Hepatocyte (in vitro differentiated cells): ENCODE results near the gene DSN1. TPM values are rescaled to one million over a fixed set of nuclear protein-coding genes. Genes with fewer than 3 reads are reported as not detected.
"Not testable (repeated sequence)": the region's sequence is repeated elsewhere in the genome, so short reads cannot be mapped to it uniquely, and the experiment has no call there.

Experiments used
- DNase-seq: peaks from one replicate; pipeline ENCODE4 v3.0.0-alpha.2; 2016; ENCODE audit warnings: low spot score
- H2AFZ ChIP-seq: fragments of 200-600 bp; sonication (generic); 2 replicates; pipeline ENCODE4 v1.6.0; 2016; ENCODE audit warnings: antibody characterized with exemption, mild to moderate bottlenecking
- H3K27ac ChIP-seq: fragments of 200-600 bp; sonication (generic); 2 replicates; pipeline ENCODE4 v1.5.1; 2016; ENCODE audit warnings: mild to moderate bottlenecking
- H3K27me3 ChIP-seq: fragments of 200-600 bp; sonication (generic); 2 replicates; pipeline ENCODE4 v1.6.1; 2016
- H3K36me3 ChIP-seq: fragments of 200-600 bp; sonication (generic); replicated peaks from 2 replicates; pipeline ENCODE4 v1.5.1; 2016; ENCODE audit warnings: low read depth; ENCODE audit not compliant: insufficient read depth
- H3K4me1 ChIP-seq: fragments of 200-600 bp; sonication (generic); 2 replicates; pipeline ENCODE4 v1.5.1; 2016; ENCODE audit warnings: mild to moderate bottlenecking, moderate library complexity; ENCODE audit not compliant: insufficient read depth
- H3K4me2 ChIP-seq: fragments of 200-600 bp; sonication (generic); 2 replicates; pipeline ENCODE4 v1.6.0; 2016
- H3K4me3 ChIP-seq: fragments of 200-600 bp; sonication (generic); 2 replicates; pipeline ENCODE4 v1.5.1; 2016; ENCODE audit warnings: mild to moderate bottlenecking
- H3K79me2 ChIP-seq: fragments of 200-600 bp; sonication (generic); 2 replicates; pipeline ENCODE4 v1.6.0; 2017; ENCODE audit warnings: mild to moderate bottlenecking
- H3K9me2 ChIP-seq: fragments of 200-600 bp; sonication (generic); replicated peaks from 2 replicates; pipeline ENCODE4 v1.6.0; 2017; ENCODE audit warnings: mild to moderate bottlenecking; ENCODE audit not compliant: insufficient read depth
- H3K9me3 ChIP-seq: fragments of 200-600 bp; sonication (generic); 2 replicates; pipeline ENCODE4 v1.5.1; 2016; ENCODE audit warnings: low read depth, mild to moderate bottlenecking
- H4K20me1 ChIP-seq: fragments of 200-600 bp; sonication (generic); 2 replicates; pipeline ENCODE4 v1.6.0; 2016; ENCODE audit warnings: mild to moderate bottlenecking; ENCODE audit not compliant: insufficient read depth, poor library complexity, severe bottlenecking
- EZH2 ChIP-seq: fragments of 200-600 bp; sonication (generic); IDR thresholded peaks from 2 replicates; pipeline ENCODE4 v1.6.1; 2016; ENCODE audit warnings: antibody characterized with exemption, mild to moderate bottlenecking, borderline replicate concordance
- EZH2phosphoT487 ChIP-seq: fragments of 200-600 bp; sonication (generic); IDR thresholded peaks from one replicate; pipeline ENCODE4 v1.6.1; 2018; ENCODE audit warnings: antibody characterized with exemption, mild to moderate bottlenecking, low read depth, moderate library complexity; ENCODE audit not compliant: unreplicated experiment, severe bottlenecking
- WGBS: methylation state at CpG from one replicate; pipeline ENCODE4 v1.1.6; 2016; ENCODE audit warnings: low lambda C conversion rate; ENCODE audit errors: missing lambda C conversion rate; 5-methylcytosine and 5-hydroxymethylcytosine counted together
- polyA plus RNA-seq: library from polyadenylated mRNA; unstranded; fragments of >200 nt; fragmentation: Nextera tagmentation; extraction: Ambion mirVana; gene quantifications from 2 replicates; pipeline ENCODE4 v1.2.1, GENCODE V29; 2016
- total RNA-seq: library from RNA; depleted of rRNA; stranded (reverse); fragments of >200 nt; gene quantifications from 2 replicates; pipeline ENCODE4 v1.2.3, GENCODE V29; 2014
- TF ChIP-seq, protein P1 (sequence below): fragments of 200-600 bp; sonication (generic); IDR thresholded peaks from 2 replicates; pipeline ENCODE4 v1.5.1; 2016; ENCODE audit warnings: antibody characterized with exemption, mild to moderate bottlenecking; ENCODE audit not compliant: poor library complexity

DSN1 gene
- total and polyA plus RNA-seq, 2 experiments from 2014 or later = 9.5 to 12.7 TPM

- Histone ChIP-seq H4K20me1 (no peaks in the 10 kb centered on the region), H3K4me1 (no peaks in the 10 kb centered on the region), H3K9me3 (no peaks in the 10 kb centered on the region), H3K4me3 (no peak overlapping the region), H2AFZ (no peak overlapping the region), H3K27me3 (no peaks in the 10 kb centered on the region), H3K27ac (no peak overlapping the region), H3K79me2 (no peaks in the 10 kb centered on the region), H3K9me2 (no peaks in the 10 kb centered on the region), H3K36me3 (no peaks in the 10 kb centered on the region), H3K4me2 (no peak overlapping the region)
- no peak for TF ChIP-seq EZH2phosphoT487
- TF ChIP-seq, protein P1, sequence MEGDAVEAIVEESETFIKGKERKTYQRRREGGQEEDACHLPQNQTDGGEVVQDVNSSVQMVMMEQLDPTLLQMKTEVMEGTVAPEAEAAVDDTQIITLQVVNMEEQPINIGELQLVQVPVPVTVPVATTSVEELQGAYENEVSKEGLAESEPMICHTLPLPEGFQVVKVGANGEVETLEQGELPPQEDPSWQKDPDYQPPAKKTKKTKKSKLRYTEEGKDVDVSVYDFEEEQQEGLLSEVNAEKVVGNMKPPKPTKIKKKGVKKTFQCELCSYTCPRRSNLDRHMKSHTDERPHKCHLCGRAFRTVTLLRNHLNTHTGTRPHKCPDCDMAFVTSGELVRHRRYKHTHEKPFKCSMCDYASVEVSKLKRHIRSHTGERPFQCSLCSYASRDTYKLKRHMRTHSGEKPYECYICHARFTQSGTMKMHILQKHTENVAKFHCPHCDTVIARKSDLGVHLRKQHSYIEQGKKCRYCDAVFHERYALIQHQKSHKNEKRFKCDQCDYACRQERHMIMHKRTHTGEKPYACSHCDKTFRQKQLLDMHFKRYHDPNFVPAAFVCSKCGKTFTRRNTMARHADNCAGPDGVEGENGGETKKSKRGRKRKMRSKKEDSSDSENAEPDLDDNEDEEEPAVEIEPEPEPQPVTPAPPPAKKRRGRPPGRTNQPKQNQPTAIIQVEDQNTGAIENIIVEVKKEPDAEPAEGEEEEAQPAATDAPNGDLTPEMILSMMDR = no peak
- TF ChIP-seq EZH2 = no peak
- WGBS = 90% methylated on average over 1 of the region's 1 CpG
- DNase-seq = no peak
These were observed 26.8 kb upstream of the DSN1 start for GRCh38 chr20:36800410-36800809.

DNA sequence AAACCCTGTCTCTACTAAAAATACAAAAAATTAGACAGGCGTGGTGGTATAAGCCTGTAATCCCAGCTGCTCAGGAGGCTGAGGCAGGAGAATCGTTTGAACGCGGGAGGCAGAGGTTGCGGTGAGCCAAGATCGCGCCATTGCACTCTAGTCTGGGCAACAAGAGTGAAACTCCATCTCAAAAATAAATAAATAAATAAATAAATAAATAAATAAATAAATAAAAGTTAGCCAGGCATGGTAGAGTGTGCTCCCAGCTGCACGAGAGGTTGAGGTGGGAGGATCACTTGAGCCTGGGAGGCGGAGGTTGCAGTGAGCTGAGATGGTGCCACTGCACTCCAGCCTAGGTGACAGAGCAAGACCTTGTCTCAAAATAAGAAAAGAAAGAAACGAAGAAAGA lies 25.8 kb upstream of the DSN1 start:
- WGBS = 96% methylated on average over 10 of the region's 10 CpGs
- H3K9me3 ChIP-seq = not testable (repeated sequence)

DNA sequence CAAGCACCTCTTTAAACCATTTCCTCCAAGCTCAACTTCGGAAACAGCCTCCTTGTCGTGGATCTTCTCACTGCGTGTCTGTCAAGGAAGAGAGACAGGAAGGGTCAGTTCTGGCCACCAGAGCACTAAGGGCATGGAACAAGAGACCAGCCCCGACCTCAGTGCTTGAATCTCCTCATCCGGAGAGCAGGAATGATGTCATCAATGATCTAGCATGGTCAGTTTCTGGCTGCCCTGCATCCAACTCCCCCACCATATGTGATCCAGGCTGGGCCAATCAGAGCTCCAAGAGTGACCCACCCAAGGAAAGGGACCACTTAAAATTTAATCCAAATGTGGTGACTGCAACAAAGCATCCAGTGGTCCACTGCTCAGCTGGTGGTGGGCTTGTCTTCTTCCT lies 23.3 kb upstream of the DSN1 start:
- 90% methylated on average over 5 of the region's 5 CpGs for WGBS
- Histone ChIP-seq H3K27ac (no peak overlapping the region), H3K9me2 (no peaks in the 10 kb centered on the region), H3K79me2 (no peaks in the 10 kb centered on the region), H4K20me1 (no peaks in the 10 kb centered on the region), H3K36me3 (no peaks in the 10 kb centered on the region), H2AFZ (no peak overlapping the region), H3K9me3 (no peaks in the 10 kb centered on the region), H3K27me3 (no peaks in the 10 kb centered on the region), H3K4me3 (no peak overlapping the region), H3K4me1 (no peaks in the 10 kb centered on the region), H3K4me2 (no peak overlapping the region)
- TF ChIP-seq EZH2 (no peak), EZH2phosphoT487 (no peak)
- TF ChIP-seq, protein P1 = no peak
- DNase-seq = no peak

More for the DNA sequence above, 25.8 kb upstream of the DSN1 start:
- not testable (repeated sequence) for H4K20me1 ChIP-seq, DNase-seq, H3K36me3 ChIP-seq, H2AFZ ChIP-seq, H3K4me3 ChIP-seq, H3K4me1 ChIP-seq, H3K4me2 ChIP-seq, H3K27me3 ChIP-seq, H3K27ac ChIP-seq, H3K9me2 ChIP-seq, H3K79me2 ChIP-seq

- no peak for DNase-seq
- no peaks in the 10 kb centered on the region for H3K9me3 ChIP-seq
- H3K79me2 ChIP-seq = no peaks in the 10 kb centered on the region
- no peaks in the 10 kb centered on the region for H3K4me1 ChIP-seq
- no peaks in the 10 kb centered on the region for H3K27me3 ChIP-seq
- no peaks in the 10 kb centered on the region for H3K9me2 ChIP-seq
- 95% methylated on average over 5 of the region's 5 CpGs for WGBS
- H3K4me3 ChIP-seq = no peak overlapping the region
- H3K27ac ChIP-seq = no peak overlapping the region
- TF ChIP-seq EZH2 (no peak), EZH2phosphoT487 (no peak)
- TF ChIP-seq, protein P1 = no peak
- H4K20me1 ChIP-seq = no peaks in the 10 kb centered on the region
- H3K4me2 ChIP-seq = no peak overlapping the region
- no peaks in the 10 kb centered on the region for H3K36me3 ChIP-seq
- no peak overlapping the region for H2AFZ ChIP-seq
These were observed 22.6 kb upstream of the DSN1 start for GRCh38 chr20:36796117-36796516.
